ENCODE results near the gene ZNF439.
"Not testable (repeated sequence)": the region's sequence is repeated elsewhere in the genome, so short reads cannot be mapped to it uniquely, and the experiment has no call there.

Gene ZNF439

DNA sequence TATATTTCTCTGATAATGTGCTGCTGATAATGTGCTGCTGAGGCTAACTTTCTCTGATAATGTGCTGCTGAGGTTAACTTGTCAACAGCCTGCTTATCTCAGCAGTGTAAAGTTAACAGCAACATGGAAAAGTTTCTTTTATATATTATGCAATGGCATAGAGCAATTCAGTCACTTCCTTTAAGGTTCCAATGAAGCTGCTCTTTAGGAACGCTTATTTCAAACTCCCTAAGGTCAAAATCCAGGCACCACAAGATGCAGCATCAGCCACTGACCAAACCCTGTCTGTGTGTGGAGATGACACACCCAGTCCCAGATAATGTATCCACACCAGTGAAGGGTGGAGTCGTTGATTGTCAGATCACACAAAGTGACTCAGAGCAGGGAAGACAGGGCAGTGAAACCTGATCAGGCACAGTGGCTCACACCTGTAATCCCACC, 12.9 kb upstream of the ZNF439 start:
- H3K9me3 ChIP-seq (ENCODE audit: control insufficient read depth, low read length): peaks cover 66% of the 10 kb centered on the region
- H3K9ac ChIP-seq (ENCODE audit: low read length); H3K4me3 ChIP-seq (ENCODE audit: low read length); DNase-seq (ENCODE audit: low read depth); H3K4me1 ChIP-seq (ENCODE audit: control insufficient read depth, insufficient read depth, low read length); H3K27me3 ChIP-seq (replicated peaks; ENCODE audit: control insufficient read depth, insufficient read depth, low read length): not testable (repeated sequence)
- peaks cover 48% of the 10 kb centered on the region for H3K36me3 ChIP-seq (ENCODE audit: control insufficient read depth, insufficient read depth, low read length, severe bottlenecking)

DNA sequence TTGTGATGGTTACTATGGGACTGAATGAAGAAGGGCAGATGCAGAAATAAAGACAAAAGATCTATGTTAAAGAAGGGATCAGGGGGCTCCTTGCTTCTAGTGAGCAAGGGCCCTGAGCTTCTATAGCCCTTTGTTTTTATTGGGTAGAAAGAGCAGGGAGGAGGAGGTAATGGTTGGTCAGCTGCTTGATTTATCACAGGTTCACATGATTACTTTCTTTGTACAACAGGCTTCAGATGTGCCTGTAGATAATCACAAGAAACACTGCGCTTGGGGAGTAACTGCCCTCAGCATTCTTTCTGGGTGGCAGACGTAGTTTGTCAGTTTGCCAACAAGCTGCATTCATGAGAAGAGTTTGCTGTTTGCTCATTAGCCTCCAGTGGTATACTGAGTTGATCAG, 4.8 kb upstream of the ZNF439 start:
- Histone ChIP-seq H3K36me3 (ENCODE audit: control insufficient read depth, insufficient read depth, low read length, severe bottlenecking) (no peaks in the 10 kb centered on the region), H3K4me3 (ENCODE audit: low read length) (no peak overlapping the region), H3K27me3 (replicated peaks; ENCODE audit: control insufficient read depth, insufficient read depth, low read length) (no peaks in the 10 kb centered on the region), H3K9ac (ENCODE audit: low read length) (no peak overlapping the region), H3K4me1 (ENCODE audit: control insufficient read depth, insufficient read depth, low read length) (peaks cover 4% of the 10 kb centered on the region), H3K9me3 (ENCODE audit: control insufficient read depth, low read length) (peaks cover 3% of the 10 kb centered on the region)
- DNase-seq (ENCODE audit: low read depth): no peak

DNA sequence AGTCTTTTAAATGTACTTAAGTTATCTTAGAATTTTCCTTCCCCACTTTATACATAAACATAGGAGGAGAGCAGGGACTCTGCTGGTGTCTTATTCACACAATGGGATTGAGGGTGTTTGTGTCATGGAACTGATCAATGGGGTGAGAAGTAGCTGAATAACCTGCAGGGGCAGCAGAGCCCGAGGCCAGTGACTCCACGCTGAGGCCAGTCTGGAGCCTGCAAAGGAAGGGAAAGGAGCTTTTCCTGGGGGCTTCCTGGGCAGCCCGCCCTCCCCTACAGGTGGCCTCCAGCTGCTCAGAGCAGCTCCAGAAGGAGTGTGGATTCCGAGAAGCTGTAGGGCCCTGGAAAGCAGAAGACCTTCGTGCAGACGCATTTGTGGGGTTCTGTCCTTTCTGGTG, 911 bp upstream of the ZNF439 start:
- H3K9me3 ChIP-seq (ENCODE audit: control insufficient read depth, low read length); H3K4me3 ChIP-seq (ENCODE audit: low read length); H3K4me1 ChIP-seq (ENCODE audit: control insufficient read depth, insufficient read depth, low read length); H3K27me3 ChIP-seq (replicated peaks; ENCODE audit: control insufficient read depth, insufficient read depth, low read length); H3K9ac ChIP-seq (ENCODE audit: low read length); H3K36me3 ChIP-seq (ENCODE audit: control insufficient read depth, insufficient read depth, low read length, severe bottlenecking): not testable (repeated sequence)
- peak; percentile 3 for DNase-seq (ENCODE audit: low read depth)

DNA sequence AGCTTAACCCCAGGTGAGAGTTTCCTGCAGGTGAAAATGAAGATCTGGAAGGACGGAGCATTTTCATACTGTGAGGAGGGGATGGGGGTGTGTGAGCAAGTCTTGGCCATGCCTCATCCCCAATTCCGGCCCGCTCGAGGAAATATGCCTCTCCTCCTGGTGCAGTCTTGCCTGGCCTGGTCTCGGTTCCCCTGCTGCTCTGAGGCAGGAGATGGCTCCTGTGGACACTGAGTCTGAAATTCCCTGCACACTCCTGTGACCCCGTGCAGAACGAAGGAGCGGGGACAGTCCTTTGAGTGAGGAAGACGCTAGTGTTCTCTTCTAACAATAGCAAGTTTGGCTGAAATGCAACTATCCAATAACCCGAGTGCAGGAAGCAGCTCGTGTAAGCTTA, 329 bp upstream of the ZNF439 start:
- no peaks in the 10 kb centered on the region for H3K36me3 ChIP-seq (ENCODE audit: control insufficient read depth, insufficient read depth, low read length, severe bottlenecking)
- no peak for DNase-seq (ENCODE audit: low read depth)
- H3K27me3 ChIP-seq (replicated peaks; ENCODE audit: control insufficient read depth, insufficient read depth, low read length): no peaks in the 10 kb centered on the region
- peak overlapping the region; percentile 78 for H3K4me3 ChIP-seq (ENCODE audit: low read length)
- H3K4me1 ChIP-seq (ENCODE audit: control insufficient read depth, insufficient read depth, low read length): peaks cover 4% of the 10 kb centered on the region
- H3K9ac ChIP-seq (ENCODE audit: low read length): no peak overlapping the region
- H3K9me3 ChIP-seq (ENCODE audit: control insufficient read depth, low read length): no peaks in the 10 kb centered on the region

DNA sequence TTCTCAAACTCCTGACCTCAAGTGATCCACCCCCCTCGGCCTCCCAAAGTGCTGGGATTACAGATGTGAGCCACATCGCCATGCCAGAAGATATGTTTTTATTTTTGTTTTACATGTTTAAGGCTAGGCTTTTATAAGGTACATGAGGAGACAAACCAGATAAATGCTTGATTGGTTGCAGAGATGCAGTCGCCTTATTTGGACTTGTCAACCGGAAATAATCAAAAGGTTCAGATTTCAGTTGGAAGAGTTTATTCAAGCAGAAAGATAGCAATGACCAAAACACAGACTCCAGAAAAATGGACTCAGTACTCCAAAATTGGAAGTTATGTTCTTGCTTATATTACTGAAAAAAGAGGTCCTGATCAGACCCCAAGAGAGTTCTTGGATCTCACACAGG, 1.8 kb downstream of the ZNF439 start:
- not testable (repeated sequence) for H3K36me3 ChIP-seq (ENCODE audit: control insufficient read depth, insufficient read depth, low read length, severe bottlenecking); H3K9ac ChIP-seq (ENCODE audit: low read length); H3K4me1 ChIP-seq (ENCODE audit: control insufficient read depth, insufficient read depth, low read length); H3K27me3 ChIP-seq (replicated peaks; ENCODE audit: control insufficient read depth, insufficient read depth, low read length); H3K9me3 ChIP-seq (ENCODE audit: control insufficient read depth, low read length); H3K4me3 ChIP-seq (ENCODE audit: low read length)
- peak; percentile 3 for DNase-seq (ENCODE audit: low read depth)

DNA sequence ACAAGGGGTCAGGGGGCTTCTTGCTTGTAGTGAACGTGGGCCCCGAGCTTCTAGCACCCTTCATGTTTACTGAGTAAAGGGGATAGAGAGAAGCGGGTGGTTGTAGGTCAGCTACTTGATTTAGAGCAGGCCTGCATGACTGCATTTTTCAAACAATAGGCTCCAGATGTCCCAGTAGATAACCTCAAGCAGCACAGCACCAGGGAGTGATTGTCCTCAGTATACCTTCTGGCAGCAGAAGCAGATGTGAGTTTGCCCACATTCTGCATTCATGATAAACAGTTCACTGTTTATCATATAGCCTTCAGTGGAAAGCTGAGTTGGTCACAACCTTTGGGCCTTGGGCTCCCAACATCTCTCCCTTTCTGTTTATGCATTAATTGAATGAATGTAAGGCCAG, 4.8 kb downstream of the ZNF439 start:
- H3K9me3 ChIP-seq (ENCODE audit: control insufficient read depth, low read length): no peaks in the 10 kb centered on the region
- H3K4me3 ChIP-seq (ENCODE audit: low read length): no peak overlapping the region
- H3K27me3 ChIP-seq (replicated peaks; ENCODE audit: control insufficient read depth, insufficient read depth, low read length): no peaks in the 10 kb centered on the region
- peaks cover under 1% of the 10 kb centered on the region for H3K4me1 ChIP-seq (ENCODE audit: control insufficient read depth, insufficient read depth, low read length)
- H3K9ac ChIP-seq (ENCODE audit: low read length): no peak overlapping the region
- no peaks in the 10 kb centered on the region for H3K36me3 ChIP-seq (ENCODE audit: control insufficient read depth, insufficient read depth, low read length, severe bottlenecking)
- no peak for DNase-seq (ENCODE audit: low read depth)

DNA sequence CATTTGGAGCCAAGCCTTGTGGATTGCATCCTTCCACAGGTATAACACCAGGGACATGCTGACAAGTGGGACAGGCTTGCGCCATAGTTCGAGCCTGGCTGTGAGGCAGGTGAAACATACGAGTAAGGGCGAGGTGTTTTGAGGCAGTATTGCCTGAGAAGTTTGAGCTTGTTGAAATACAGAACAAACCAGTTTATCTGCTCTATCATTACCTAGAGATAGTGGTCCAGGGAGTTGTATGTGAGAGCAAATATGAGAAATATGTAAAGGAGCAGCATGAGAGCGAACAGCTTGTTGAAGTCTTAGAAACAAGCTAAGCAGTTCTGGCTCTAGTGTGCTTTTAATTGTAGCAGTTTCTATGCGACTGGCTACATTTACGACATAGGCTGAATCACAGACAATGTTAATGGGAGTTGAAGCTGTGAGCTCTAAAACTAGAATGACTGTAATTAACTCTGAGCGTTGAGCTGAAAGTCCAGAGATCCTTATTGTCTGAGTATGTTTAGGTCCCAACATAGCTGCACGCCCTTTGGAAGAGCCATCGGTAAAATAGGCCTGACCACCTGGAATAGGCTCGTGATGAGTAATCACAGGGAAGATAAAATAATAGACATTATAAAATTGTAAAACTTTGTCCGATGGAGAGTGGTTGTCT, 8.2 kb downstream of the ZNF439 start:
- Histone ChIP-seq H3K4me1 (ENCODE audit: control insufficient read depth, insufficient read depth, low read length) (no peaks in the 10 kb centered on the region), H3K27me3 (replicated peaks; ENCODE audit: control insufficient read depth, insufficient read depth, low read length) (no peaks in the 10 kb centered on the region), H3K9me3 (ENCODE audit: control insufficient read depth, low read length) (peaks cover 12% of the 10 kb centered on the region), H3K9ac (ENCODE audit: low read length) (no peak overlapping the region), H3K4me3 (ENCODE audit: low read length) (no peak overlapping the region), H3K36me3 (ENCODE audit: control insufficient read depth, insufficient read depth, low read length, severe bottlenecking) (no peaks in the 10 kb centered on the region)
- no peak for DNase-seq (ENCODE audit: low read depth)

DNA sequence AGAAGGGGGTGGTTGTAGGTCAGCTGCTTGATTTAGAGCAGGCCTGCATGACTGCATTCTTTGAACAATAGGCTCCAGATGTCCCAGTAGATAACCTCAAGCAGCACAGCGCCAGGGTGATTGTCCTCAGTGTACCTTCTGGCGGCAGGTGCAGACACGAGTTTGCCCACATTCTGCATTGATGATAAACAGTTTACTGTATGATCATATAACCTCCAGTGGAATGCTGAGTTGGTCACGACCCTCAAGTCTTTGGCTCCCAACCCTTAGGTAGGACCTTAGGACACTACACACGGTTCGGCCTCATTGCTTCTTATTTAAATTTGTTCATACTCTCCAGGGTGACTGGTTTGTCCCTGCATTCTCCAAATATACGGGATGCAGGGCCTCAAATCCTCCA, 12.2 kb downstream of the ZNF439 start:
- H3K9ac ChIP-seq (ENCODE audit: low read length): no peak overlapping the region
- no peak overlapping the region for H3K4me3 ChIP-seq (ENCODE audit: low read length)
- no peaks in the 10 kb centered on the region for H3K27me3 ChIP-seq (replicated peaks; ENCODE audit: control insufficient read depth, insufficient read depth, low read length)
- no peaks in the 10 kb centered on the region for H3K4me1 ChIP-seq (ENCODE audit: control insufficient read depth, insufficient read depth, low read length)
- peaks cover 36% of the 10 kb centered on the region for H3K9me3 ChIP-seq (ENCODE audit: control insufficient read depth, low read length)
- no peaks in the 10 kb centered on the region for H3K36me3 ChIP-seq (ENCODE audit: control insufficient read depth, insufficient read depth, low read length, severe bottlenecking)
- DNase-seq (ENCODE audit: low read depth): no peak

DNA sequence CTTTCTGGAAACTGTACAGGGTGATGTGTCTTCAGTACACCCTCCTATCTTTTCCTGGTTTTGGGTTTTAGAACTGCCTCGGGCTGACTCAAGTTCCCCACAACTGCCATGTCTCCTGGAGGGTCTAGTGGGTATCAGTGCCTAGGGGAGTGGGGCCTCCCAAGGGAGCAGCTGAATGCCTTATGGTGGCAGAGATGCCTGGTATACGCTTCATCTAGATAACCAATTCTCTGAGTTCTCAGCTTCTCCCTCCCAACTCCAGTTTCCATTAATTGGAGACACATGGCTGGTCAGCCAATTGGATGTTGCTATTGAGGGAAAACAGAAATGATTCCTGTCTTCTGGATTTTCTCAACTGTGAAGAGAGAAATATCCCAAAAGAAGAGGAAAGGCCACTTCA, 12.8 kb downstream of the ZNF439 start:
- H3K9ac ChIP-seq (ENCODE audit: low read length): no peak overlapping the region
- H3K4me1 ChIP-seq (ENCODE audit: control insufficient read depth, insufficient read depth, low read length): no peaks in the 10 kb centered on the region
- DNase-seq (ENCODE audit: low read depth): no peak
- H3K36me3 ChIP-seq (ENCODE audit: control insufficient read depth, insufficient read depth, low read length, severe bottlenecking): no peaks in the 10 kb centered on the region
- no peaks in the 10 kb centered on the region for H3K27me3 ChIP-seq (replicated peaks; ENCODE audit: control insufficient read depth, insufficient read depth, low read length)
- H3K4me3 ChIP-seq (ENCODE audit: low read length): no peak overlapping the region
- peaks cover 41% of the 10 kb centered on the region for H3K9me3 ChIP-seq (ENCODE audit: control insufficient read depth, low read length)

DNA sequence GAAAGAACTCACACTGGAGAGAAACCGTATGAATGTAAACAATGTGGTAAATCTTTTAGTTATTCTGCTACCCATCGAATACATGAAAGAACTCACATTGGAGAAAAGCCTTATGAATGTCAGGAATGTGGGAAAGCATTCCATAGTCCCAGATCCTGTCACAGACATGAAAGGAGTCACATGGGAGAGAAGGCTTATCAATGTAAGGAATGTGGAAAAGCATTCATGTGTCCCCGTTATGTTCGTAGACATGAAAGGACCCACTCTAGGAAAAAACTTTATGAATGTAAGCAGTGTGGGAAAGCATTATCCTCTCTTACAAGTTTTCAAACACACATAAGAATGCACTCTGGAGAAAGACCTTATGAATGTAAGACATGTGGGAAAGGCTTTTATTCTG, 19.2 kb downstream of the ZNF439 start:
- H3K9ac ChIP-seq (ENCODE audit: low read length); H3K4me1 ChIP-seq (ENCODE audit: control insufficient read depth, insufficient read depth, low read length); H3K27me3 ChIP-seq (replicated peaks; ENCODE audit: control insufficient read depth, insufficient read depth, low read length): not testable (repeated sequence)

DNA sequence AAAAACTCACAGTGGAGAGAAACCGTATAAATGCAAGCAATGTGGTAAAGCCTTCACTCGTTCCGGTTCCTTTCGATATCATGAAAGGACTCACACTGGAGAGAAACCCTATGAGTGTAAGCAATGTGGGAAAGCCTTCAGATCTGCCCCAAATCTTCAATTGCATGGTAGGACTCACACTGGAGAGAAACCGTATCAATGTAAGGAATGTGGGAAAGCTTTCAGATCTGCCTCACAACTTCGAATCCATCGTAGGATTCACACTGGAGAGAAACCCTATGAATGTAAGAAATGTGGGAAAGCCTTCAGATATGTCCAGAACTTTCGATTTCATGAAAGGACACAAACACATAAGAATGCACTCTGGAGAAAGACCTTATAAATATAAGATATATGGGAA, 19.7 kb downstream of the ZNF439 start:
- Histone ChIP-seq H3K36me3 (ENCODE audit: control insufficient read depth, insufficient read depth, low read length, severe bottlenecking) (peaks cover 24% of the 10 kb centered on the region), H3K9ac (ENCODE audit: low read length) (no peak overlapping the region), H3K4me3 (ENCODE audit: low read length) (peak overlapping the region; percentile 51), H3K27me3 (replicated peaks; ENCODE audit: control insufficient read depth, insufficient read depth, low read length) (no peaks in the 10 kb centered on the region), H3K4me1 (ENCODE audit: control insufficient read depth, insufficient read depth, low read length) (no peaks in the 10 kb centered on the region), H3K9me3 (ENCODE audit: control insufficient read depth, low read length) (peaks cover 86% of the 10 kb centered on the region)
- DNase-seq (ENCODE audit: low read depth): no peak

More for the DNA sequence above, 19.2 kb downstream of the ZNF439 start:
- Histone ChIP-seq H3K36me3 (ENCODE audit: control insufficient read depth, insufficient read depth, low read length, severe bottlenecking) (peaks cover 24% of the 10 kb centered on the region), H3K9me3 (ENCODE audit: control insufficient read depth, low read length) (peaks cover 86% of the 10 kb centered on the region), H3K4me3 (ENCODE audit: low read length) (peak overlapping the region; percentile 51)
- not testable (repeated sequence) for DNase-seq (ENCODE audit: low read depth)

DNA sequence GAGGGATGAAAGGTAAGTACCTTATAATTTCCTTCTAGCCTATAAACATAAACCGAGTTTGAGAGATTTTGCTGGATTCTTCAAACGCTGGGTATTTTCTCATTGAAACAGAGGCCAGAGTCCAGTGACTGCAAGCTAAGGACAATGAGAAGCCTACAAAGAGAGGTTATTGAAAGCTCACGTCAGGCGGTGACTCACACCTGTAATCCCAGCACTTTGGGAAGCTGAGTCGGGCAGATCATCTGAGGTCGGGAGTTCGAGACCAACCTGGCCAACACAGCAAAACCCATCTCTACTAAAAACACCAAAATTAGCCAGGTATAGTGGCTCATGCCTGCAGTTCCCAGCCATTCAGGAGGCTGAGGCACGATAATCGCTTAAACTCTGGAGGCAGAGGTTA, 24.1 kb downstream of the ZNF439 start:
- H3K4me1 ChIP-seq (ENCODE audit: control insufficient read depth, insufficient read depth, low read length): no peaks in the 10 kb centered on the region
- no peak overlapping the region for H3K4me3 ChIP-seq (ENCODE audit: low read length)
- H3K9me3 ChIP-seq (ENCODE audit: control insufficient read depth, low read length): peaks cover 51% of the 10 kb centered on the region
- no peak for DNase-seq (ENCODE audit: low read depth)
- no peak overlapping the region for H3K9ac ChIP-seq (ENCODE audit: low read length)
- no peaks in the 10 kb centered on the region for H3K27me3 ChIP-seq (replicated peaks; ENCODE audit: control insufficient read depth, insufficient read depth, low read length)
- peaks cover 14% of the 10 kb centered on the region for H3K36me3 ChIP-seq (ENCODE audit: control insufficient read depth, insufficient read depth, low read length, severe bottlenecking)

Data from adipocyte (in vitro differentiated cells).